D721Med (cell line): Measurements from ENCODE around the gene FBLL1.

Source experiments
- DNase-seq: peaks from one replicate; pipeline ENCODE4 v3.0.0; 2011; ENCODE audit warnings: low spot score; ENCODE audit not compliant: insufficient read length
- FAIRE-seq: peaks from 2 replicates; lab custom pipeline; 2011; peaks lifted over from hg19 to GRCh38; lab: Jason Lieb, UNC
- TF ChIP-seq, protein P1 (sequence below): IDR thresholded peaks from 2 replicates; pipeline ENCODE4 v1.5.1; 2012; ENCODE audit warnings: mild to moderate bottlenecking, control low read depth; ENCODE audit not compliant: insufficient read depth; ENCODE audit errors: missing control alignments

FBLL1 gene

DNA sequence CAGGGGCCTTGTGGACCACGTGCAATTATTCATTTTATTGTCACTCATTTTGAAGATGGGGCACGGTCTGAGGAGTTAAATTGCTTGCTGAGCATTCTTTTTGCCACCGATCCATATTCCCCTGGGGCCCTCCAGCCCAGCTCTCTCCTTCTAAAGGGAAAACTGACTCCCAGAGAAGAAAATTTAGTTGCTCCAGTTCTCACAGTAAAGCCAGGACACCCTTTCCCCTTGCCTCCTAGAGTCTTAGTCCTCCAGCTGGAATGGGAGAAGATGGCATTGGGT lies 51.1 kb downstream of the FBLL1 start:
- TF ChIP-seq, protein P1, sequence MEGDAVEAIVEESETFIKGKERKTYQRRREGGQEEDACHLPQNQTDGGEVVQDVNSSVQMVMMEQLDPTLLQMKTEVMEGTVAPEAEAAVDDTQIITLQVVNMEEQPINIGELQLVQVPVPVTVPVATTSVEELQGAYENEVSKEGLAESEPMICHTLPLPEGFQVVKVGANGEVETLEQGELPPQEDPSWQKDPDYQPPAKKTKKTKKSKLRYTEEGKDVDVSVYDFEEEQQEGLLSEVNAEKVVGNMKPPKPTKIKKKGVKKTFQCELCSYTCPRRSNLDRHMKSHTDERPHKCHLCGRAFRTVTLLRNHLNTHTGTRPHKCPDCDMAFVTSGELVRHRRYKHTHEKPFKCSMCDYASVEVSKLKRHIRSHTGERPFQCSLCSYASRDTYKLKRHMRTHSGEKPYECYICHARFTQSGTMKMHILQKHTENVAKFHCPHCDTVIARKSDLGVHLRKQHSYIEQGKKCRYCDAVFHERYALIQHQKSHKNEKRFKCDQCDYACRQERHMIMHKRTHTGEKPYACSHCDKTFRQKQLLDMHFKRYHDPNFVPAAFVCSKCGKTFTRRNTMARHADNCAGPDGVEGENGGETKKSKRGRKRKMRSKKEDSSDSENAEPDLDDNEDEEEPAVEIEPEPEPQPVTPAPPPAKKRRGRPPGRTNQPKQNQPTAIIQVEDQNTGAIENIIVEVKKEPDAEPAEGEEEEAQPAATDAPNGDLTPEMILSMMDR, result no peak
- DNase-seq (no peak), FAIRE-seq (no peak)
